Inferior parietal cortex (tissue), 1 donor: ENCODE measurements around the gene PIK3C2G.

ENCODE experiments used
- DNase-seq: peaks from one replicate; pipeline ENCODE4 v3.0.0-alpha.2; 2016; ENCODE audit errors: extremely low spot score

PIK3C2G gene

GRCh38 chr12:18419311-18419710, 158.0 kb downstream of the PIK3C2G start:
- DNase-seq: no peak

- DNase-seq: no peak
These were observed 160.5 kb downstream of the PIK3C2G start for GRCh38 chr12:18421867-18422266.

- DNase-seq: no peak
These were observed 161.6 kb downstream of the PIK3C2G start for GRCh38 chr12:18422871-18423270.

GRCh38 chr12:18424857-18425256, 163.5 kb downstream of the PIK3C2G start:
- DNase-seq: no peak

GRCh38 chr12:18427520-18427919, 166.2 kb downstream of the PIK3C2G start:
- no peak for DNase-seq

GRCh38 chr12:18428416-18428815, 167.1 kb downstream of the PIK3C2G start:
- no peak for DNase-seq

GRCh38 chr12:18429366-18429765, 168.0 kb downstream of the PIK3C2G start:
- no peak for DNase-seq

- DNase-seq: peak; percentile 27
These were observed 169.2 kb downstream of the PIK3C2G start for GRCh38 chr12:18430425-18431048.

GRCh38 chr12:18431771-18432170, 170.5 kb downstream of the PIK3C2G start:
- DNase-seq: no peak

GRCh38 chr12:18432206-18432605, 170.9 kb downstream of the PIK3C2G start:
- DNase-seq: no peak

GRCh38 chr12:18436170-18436569, 174.9 kb downstream of the PIK3C2G start:
- no peak for DNase-seq

GRCh38 chr12:18439541-18439940, 178.2 kb downstream of the PIK3C2G start:
- DNase-seq: no peak

GRCh38 chr12:18443768-18444437, 182.6 kb downstream of the PIK3C2G start:
- DNase-seq: no peak

GRCh38 chr12:18446061-18446644, 184.8 kb downstream of the PIK3C2G start:
- DNase-seq: no peak

- no peak for DNase-seq
These were observed 193.0 kb downstream of the PIK3C2G start for GRCh38 chr12:18454330-18454729.

- no peak for DNase-seq
These were observed 195.0 kb downstream of the PIK3C2G start for GRCh38 chr12:18456344-18456743.

- DNase-seq: no peak
These were observed 196.0 kb downstream of the PIK3C2G start for GRCh38 chr12:18457362-18457761.

GRCh38 chr12:18461758-18462157, 200.4 kb downstream of the PIK3C2G start:
- DNase-seq: no peak

GRCh38 chr12:18462442-18462841, 201.1 kb downstream of the PIK3C2G start:
- DNase-seq: no peak

GRCh38 chr12:18467620-18468245, 206.4 kb downstream of the PIK3C2G start:
- DNase-seq: no peak

- no peak for DNase-seq
These were observed 207.1 kb downstream of the PIK3C2G start for GRCh38 chr12:18468246-18469075.

GRCh38 chr12:18470251-18470650, 208.9 kb downstream of the PIK3C2G start:
- DNase-seq: no peak
